ENCODE measurements around the gene DAB1. TPM values are rescaled to one million over a fixed set of nuclear protein-coding genes. Genes with fewer than 3 reads are reported as not detected.

The DAB1 gene
- total RNA-seq, 6 donors from 2014 or later = 0.15 to 0.20 TPM; not detected in 4

DNA sequence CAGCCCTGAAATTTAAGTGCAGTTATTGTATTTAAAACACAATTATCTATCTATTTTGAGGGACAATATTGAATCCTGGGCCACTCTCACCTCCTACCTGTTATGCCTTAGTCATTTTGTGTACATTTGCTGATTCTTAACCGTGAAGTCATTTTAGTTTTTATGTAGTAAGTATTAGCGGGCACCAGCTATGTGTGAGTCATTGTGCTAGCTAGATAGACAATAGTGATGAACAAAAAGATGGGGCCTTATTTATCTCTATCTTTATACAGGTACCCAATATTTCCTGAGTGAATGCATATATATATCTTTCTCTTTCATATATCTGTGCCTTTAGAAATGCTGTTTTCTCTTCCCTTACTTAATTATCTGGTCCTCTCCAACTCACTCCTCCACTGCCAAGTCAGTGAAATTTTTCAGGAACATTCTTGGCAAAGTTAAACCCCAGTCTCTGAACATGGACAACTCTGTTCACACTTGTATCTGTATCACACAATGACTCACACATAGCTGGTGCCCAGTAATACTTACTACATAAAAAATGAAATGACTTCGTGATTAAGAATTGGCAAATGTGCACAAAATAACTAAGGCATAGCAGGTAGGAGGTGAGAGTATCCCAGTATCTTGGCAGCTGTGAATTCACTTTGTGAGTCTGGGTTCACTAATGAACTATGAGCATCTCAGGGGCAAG lies 292.0 kb downstream of the DAB1 start:
- H3K27me3 ChIP-seq = no peaks in the 10 kb centered on the region
- no peaks in the 10 kb centered on the region for H3K9me3 ChIP-seq
- 85 to 88% methylated on average over 3 of the region's 3 CpGs for WGBS, 2 donors
- H3K4me1 ChIP-seq = no peaks in the 10 kb centered on the region
- H3K36me3 ChIP-seq = no peaks in the 10 kb centered on the region
- ATAC-seq (ENCODE audit: low FRiP score in 2 of 2) (no peak), DNase-seq (no peak)
- no peak overlapping the region for H3K27ac ChIP-seq
- no peak overlapping the region for H3K4me3 ChIP-seq
- TF ChIP-seq EP300 (IDR thresholded peaks at IDR 0.05) = no peak
- TF ChIP-seq CTCF (IDR thresholded peaks at IDR 0.05) = no peak
- no peak for TF ChIP-seq POLR2AphosphoS5 (IDR thresholded peaks at IDR 0.05)
- TF ChIP-seq POLR2A (IDR thresholded peaks at IDR 0.05) = no peak

DNA sequence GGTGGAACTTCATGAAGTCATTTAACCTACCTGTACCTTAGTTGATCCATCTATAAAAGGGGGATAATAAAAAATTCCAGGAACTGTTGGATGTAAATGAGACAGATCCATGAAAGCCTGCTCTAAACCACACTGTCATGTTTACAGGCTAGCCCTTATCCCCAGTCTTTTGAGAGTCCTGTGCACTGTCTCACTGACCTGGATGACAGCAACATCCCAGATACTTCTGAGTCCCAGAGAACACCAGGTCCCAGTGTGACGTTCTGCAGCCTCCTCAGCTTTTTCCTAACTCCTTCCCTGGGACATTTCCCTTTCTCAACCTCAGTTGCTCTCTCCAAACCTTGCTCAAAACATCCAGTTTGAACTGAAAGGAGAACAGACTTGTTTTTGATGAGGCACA lies 292.6 kb downstream of the DAB1 start:
- DNase-seq (no peak), ATAC-seq (ENCODE audit: low FRiP score in 2 of 2) (no peak)
- Histone ChIP-seq H3K27me3 (no peaks in the 10 kb centered on the region), H3K4me3 (no peak overlapping the region), H3K36me3 (no peaks in the 10 kb centered on the region), H3K9me3 (no peaks in the 10 kb centered on the region), H3K4me1 (no peaks in the 10 kb centered on the region), H3K27ac (no peak overlapping the region)
- TF ChIP-seq POLR2A (IDR thresholded peaks at IDR 0.05) = no peak
- TF ChIP-seq POLR2AphosphoS5 (IDR thresholded peaks at IDR 0.05) = no peak
- TF ChIP-seq EP300 (IDR thresholded peaks at IDR 0.05) = no peak
- no peak for TF ChIP-seq CTCF (IDR thresholded peaks at IDR 0.05)
- WGBS, 2 donors = 41 to 63% methylated on average over 1 of the region's 1 CpG

- ATAC-seq (ENCODE audit: low FRiP score in 2 of 2) (no peak), DNase-seq (no peak)
- no peak for TF ChIP-seq POLR2AphosphoS5 (IDR thresholded peaks at IDR 0.05)
- TF ChIP-seq POLR2A (IDR thresholded peaks at IDR 0.05) = no peak
- TF ChIP-seq EP300 (IDR thresholded peaks at IDR 0.05) = no peak
- H3K27me3 ChIP-seq = no peaks in the 10 kb centered on the region
- WGBS, 2 donors = 93 to 94% methylated on average over 4 of the region's 4 CpGs
- no peaks in the 10 kb centered on the region for H3K9me3 ChIP-seq
- H3K36me3 ChIP-seq = no peaks in the 10 kb centered on the region
- no peak overlapping the region for H3K4me3 ChIP-seq
- H3K4me1 ChIP-seq = no peaks in the 10 kb centered on the region
- H3K27ac ChIP-seq = no peak overlapping the region
Observed at GRCh38 chr1:57129865-57130264, 294.0 kb downstream of the DAB1 start.

DNA sequence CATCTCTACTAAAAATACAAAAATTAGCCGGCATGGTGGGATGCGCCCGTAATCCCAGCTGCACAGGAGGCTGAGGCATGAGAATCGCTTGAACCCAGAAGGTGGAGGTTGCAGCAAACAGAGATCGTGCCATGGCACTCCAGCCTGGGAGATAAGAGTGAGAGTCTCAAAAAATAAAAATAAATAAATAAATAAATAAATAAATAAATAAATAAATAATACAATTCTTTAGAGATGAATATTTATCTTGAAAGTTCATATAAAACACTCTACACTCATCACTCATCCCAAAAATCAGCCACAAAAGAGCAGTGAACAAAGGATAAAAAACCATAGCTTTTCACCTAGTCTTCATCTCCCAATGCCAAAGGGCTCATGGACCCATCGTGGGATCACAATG lies 295.9 kb downstream of the DAB1 start:
- Histone ChIP-seq H3K27me3 (no peaks in the 10 kb centered on the region), H3K4me3 (no peak overlapping the region), H3K36me3 (no peaks in the 10 kb centered on the region), H3K27ac (no peak overlapping the region), H3K4me1 (no peaks in the 10 kb centered on the region), H3K9me3 (no peaks in the 10 kb centered on the region)
- TF ChIP-seq EP300 (IDR thresholded peaks at IDR 0.05) = no peak
- no peak for TF ChIP-seq POLR2A (IDR thresholded peaks at IDR 0.05)
- no peak for TF ChIP-seq POLR2AphosphoS5 (IDR thresholded peaks at IDR 0.05)
- TF ChIP-seq CTCF (IDR thresholded peaks at IDR 0.05) = no peak
- ATAC-seq (ENCODE audit: low FRiP score in 2 of 2) (no peak), DNase-seq (no peak)
- 91 to 92% methylated on average over 6 of the region's 6 CpGs for WGBS, 2 donors

DNA sequence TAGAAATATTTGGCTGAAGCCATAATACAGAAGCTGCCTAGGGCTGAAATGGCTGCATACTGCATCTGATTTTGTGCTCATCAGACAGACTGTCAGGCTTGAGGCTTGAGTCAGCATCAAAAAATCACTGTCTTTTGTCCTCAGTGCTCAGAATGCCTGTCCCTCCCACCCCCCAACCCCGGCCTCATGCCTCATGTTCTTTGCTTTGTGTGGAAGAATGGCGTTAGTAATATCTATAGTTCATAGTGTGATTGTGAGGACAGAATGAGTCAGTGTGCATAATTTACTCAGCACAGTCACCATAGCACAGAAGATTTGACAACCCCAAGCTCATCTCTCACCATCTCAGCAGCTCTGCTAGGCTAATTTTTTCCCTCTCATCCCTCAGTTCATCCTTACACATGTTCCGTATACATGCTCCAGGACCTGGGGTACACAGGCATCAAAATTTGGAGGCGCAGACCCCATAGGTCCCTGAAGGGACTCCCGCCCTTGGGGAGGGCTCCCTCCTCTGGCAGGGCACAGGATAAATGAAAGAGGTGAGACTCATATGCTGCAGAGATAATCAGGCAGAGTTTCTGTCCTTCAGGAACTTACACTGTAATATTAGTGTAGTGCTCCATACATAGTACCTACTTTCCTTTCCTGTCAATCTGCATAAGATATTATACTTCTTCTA lies 299.0 kb downstream of the DAB1 start:
- no peaks in the 10 kb centered on the region for H3K9me3 ChIP-seq
- no peaks in the 10 kb centered on the region for H3K27me3 ChIP-seq
- TF ChIP-seq CTCF (IDR thresholded peaks at IDR 0.05) (no peak), EP300 (IDR thresholded peaks at IDR 0.05) (no peak), POLR2AphosphoS5 (IDR thresholded peaks at IDR 0.05) (no peak)
- DNase-seq (no peak), ATAC-seq (ENCODE audit: low FRiP score in 2 of 2) (no peak)
- H3K4me1 ChIP-seq = no peaks in the 10 kb centered on the region
- WGBS, 2 donors = 81 to 91% methylated on average over 5 of the region's 5 CpGs
- no peak overlapping the region for H3K4me3 ChIP-seq
- H3K36me3 ChIP-seq = no peaks in the 10 kb centered on the region
- H3K27ac ChIP-seq = no peak overlapping the region

All from upper lobe of left lung (tissue), 6 donors.